ENCODE data around the gene INKA2. TPM values are rescaled to one million over a fixed set of nuclear protein-coding genes. Genes with fewer than 3 reads are reported as not detected.

INKA2 gene
- polyA plus RNA-seq = 4.2 TPM
- long read RNA-seq, donor 1, full-length matches to known transcripts = 2 of 138 reads
- long read RNA-seq, donor 1, partial matches to known transcripts = 110 of 138 reads
- long read RNA-seq, donor 1, other reads (novel, unspliced or antisense) = 26 of 138 reads
- long read RNA-seq, donor 2, full-length matches to known transcripts = 5 of 5 reads
- long read RNA-seq, donor 2, partial matches to known transcripts = 0 of 5 reads
- long read RNA-seq, donor 2, other reads (novel, unspliced or antisense) = 0 of 5 reads
- long read RNA-seq, donor 3 = 0 reads
- long read RNA-seq, donor 4, full-length matches to known transcripts = 1 of 1 reads
- long read RNA-seq, donor 4, partial matches to known transcripts = 0 of 1 reads
- long read RNA-seq, donor 4, other reads (novel, unspliced or antisense) = 0 of 1 reads
- long read RNA-seq, donor 5, full-length matches to known transcripts = 1 of 143 reads
- long read RNA-seq, donor 5, partial matches to known transcripts = 105 of 143 reads
- long read RNA-seq, donor 5, other reads (novel, unspliced or antisense) = 37 of 143 reads
- long read RNA-seq, donor 6, full-length matches to known transcripts = 6 of 6 reads
- long read RNA-seq, donor 6, partial matches to known transcripts = 0 of 6 reads
- long read RNA-seq, donor 6, other reads (novel, unspliced or antisense) = 0 of 6 reads
- long read RNA-seq, donor 7, full-length matches to known transcripts = 2 of 2 reads
- long read RNA-seq, donor 7, partial matches to known transcripts = 0 of 2 reads
- long read RNA-seq, donor 7, other reads (novel, unspliced or antisense) = 0 of 2 reads
- long read RNA-seq, donor 8, full-length matches to known transcripts = 4 of 4 reads
- long read RNA-seq, donor 8, partial matches to known transcripts = 0 of 4 reads
- long read RNA-seq, donor 8, other reads (novel, unspliced or antisense) = 0 of 4 reads
- long read RNA-seq, donor 9, partial matches to known transcripts = 258 of 316 reads
- long read RNA-seq, donor 9, other reads (novel, unspliced or antisense) = 58 of 316 reads
- long read RNA-seq, donor 10, full-length matches to known transcripts = 1 of 1 reads
- long read RNA-seq, donor 10, partial matches to known transcripts = 0 of 1 reads
- long read RNA-seq, donor 10, other reads (novel, unspliced or antisense) = 0 of 1 reads
- long read RNA-seq, donor 11, full-length matches to known transcripts = 2 of 143 reads
- long read RNA-seq, donor 11, partial matches to known transcripts = 81 of 143 reads
- long read RNA-seq, donor 11, other reads (novel, unspliced or antisense) = 60 of 143 reads

GRCh38 chr1:111739194-111739924, at the start of gene INKA2:
TSS of gene INKA2 (minus strand) at chr1:111739395. CDS start at chr1:111739242, 153 bp downstream.
- H3K4me1 ChIP-seq (ENCODE audit: control insufficient read depth, insufficient read depth, low read length) = peaks cover 23% of the 10 kb centered on the region
- H3K36me3 ChIP-seq (ENCODE audit: control insufficient read depth, insufficient read depth, low read length) = no peaks in the 10 kb centered on the region
- no CpG with 5 or more reads among the region's 59 CpGs for WGBS (ENCODE audit: insufficient coverage, low lambda C conversion rate)

GRCh38 chr1:111786669-111787207, 47.5 kb upstream of the INKA2 start:
- Histone ChIP-seq H3K9me3 (ENCODE audit: control insufficient read depth, low read depth, low read length) (no peaks in the 10 kb centered on the region), H3K27me3 (ENCODE audit: control insufficient read depth, insufficient read depth, low read length) (peaks cover 33% of the 10 kb centered on the region), H3K4me1 (ENCODE audit: control insufficient read depth, insufficient read depth, low read length) (no peaks in the 10 kb centered on the region), H3K36me3 (ENCODE audit: control insufficient read depth, insufficient read depth, low read length) (no peaks in the 10 kb centered on the region), H3K27ac (ENCODE audit: low read length) (no peak overlapping the region), H3K4me3 (ENCODE audit: low read length) (no peak overlapping the region)
- no CpG with 5 or more reads among the region's 9 CpGs for WGBS (ENCODE audit: insufficient coverage, low lambda C conversion rate)
- no peak for DNase-seq

More at GRCh38 chr1:111739194-111739924, at the start of gene INKA2:
- Histone ChIP-seq H3K4me3 (ENCODE audit: low read length) (peak within 1 kb of the TSS; percentile 77), H3K9me3 (ENCODE audit: control insufficient read depth, low read depth, low read length) (peaks cover 6% of the 10 kb centered on the region), H3K27ac (ENCODE audit: low read length) (peak within 1 kb of the TSS; percentile 84), H3K27me3 (ENCODE audit: control insufficient read depth, insufficient read depth, low read length) (peaks cover 44% of the 10 kb centered on the region)
- DNase-seq = peak; percentile 81 to 92

- no peak overlapping the region for H3K4me3 ChIP-seq (ENCODE audit: low read length)
- H3K27me3 ChIP-seq (ENCODE audit: control insufficient read depth, insufficient read depth, low read length) = peaks cover 37% of the 10 kb centered on the region
- no peak overlapping the region for H3K27ac ChIP-seq (ENCODE audit: low read length)
- no peaks in the 10 kb centered on the region for H3K4me1 ChIP-seq (ENCODE audit: control insufficient read depth, insufficient read depth, low read length)
- H3K36me3 ChIP-seq (ENCODE audit: control insufficient read depth, insufficient read depth, low read length) = no peaks in the 10 kb centered on the region
- DNase-seq = no peak
- WGBS (ENCODE audit: insufficient coverage, low lambda C conversion rate) = no CpG with 5 or more reads among the region's 4 CpGs
- H3K9me3 ChIP-seq (ENCODE audit: control insufficient read depth, low read depth, low read length) = no peaks in the 10 kb centered on the region
Measured at GRCh38 chr1:111784273-111784901, 45.2 kb upstream of the INKA2 start.

GRCh38 chr1:111779546-111779945, 40.4 kb upstream of the INKA2 start:
- no peaks in the 10 kb centered on the region for H3K4me1 ChIP-seq (ENCODE audit: control insufficient read depth, insufficient read depth, low read length)
- no CpG with 5 or more reads among the region's 2 CpGs for WGBS (ENCODE audit: insufficient coverage, low lambda C conversion rate)

GRCh38 chr1:111778541-111779051, 39.4 kb upstream of the INKA2 start:
- DNase-seq = no peak
- Histone ChIP-seq H3K4me1 (ENCODE audit: control insufficient read depth, insufficient read depth, low read length) (no peaks in the 10 kb centered on the region), H3K9me3 (ENCODE audit: control insufficient read depth, low read depth, low read length) (no peaks in the 10 kb centered on the region), H3K27me3 (ENCODE audit: control insufficient read depth, insufficient read depth, low read length) (peaks cover 13% of the 10 kb centered on the region), H3K36me3 (ENCODE audit: control insufficient read depth, insufficient read depth, low read length) (no peaks in the 10 kb centered on the region), H3K4me3 (ENCODE audit: low read length) (no peak overlapping the region), H3K27ac (ENCODE audit: low read length) (no peak overlapping the region)
- WGBS (ENCODE audit: insufficient coverage, low lambda C conversion rate) = no CpG with 5 or more reads among the region's 2 CpGs

More at GRCh38 chr1:111779546-111779945, 40.4 kb upstream of the INKA2 start:
- Histone ChIP-seq H3K4me3 (ENCODE audit: low read length) (no peak overlapping the region), H3K36me3 (ENCODE audit: control insufficient read depth, insufficient read depth, low read length) (no peaks in the 10 kb centered on the region), H3K27me3 (ENCODE audit: control insufficient read depth, insufficient read depth, low read length) (peaks cover 14% of the 10 kb centered on the region), H3K9me3 (ENCODE audit: control insufficient read depth, low read depth, low read length) (no peaks in the 10 kb centered on the region), H3K27ac (ENCODE audit: low read length) (no peak overlapping the region)
- DNase-seq = no peak

GRCh38 chr1:111778066-111778465, 38.9 kb upstream of the INKA2 start:
- Histone ChIP-seq H3K4me1 (ENCODE audit: control insufficient read depth, insufficient read depth, low read length) (no peaks in the 10 kb centered on the region), H3K27me3 (ENCODE audit: control insufficient read depth, insufficient read depth, low read length) (peaks cover 13% of the 10 kb centered on the region), H3K9me3 (ENCODE audit: control insufficient read depth, low read depth, low read length) (no peaks in the 10 kb centered on the region), H3K4me3 (ENCODE audit: low read length) (no peak overlapping the region), H3K36me3 (ENCODE audit: control insufficient read depth, insufficient read depth, low read length) (no peaks in the 10 kb centered on the region), H3K27ac (ENCODE audit: low read length) (no peak overlapping the region)
- WGBS (ENCODE audit: insufficient coverage, low lambda C conversion rate) = 40% methylated on average over 1 of the region's 6 CpGs
- DNase-seq = no peak

GRCh38 chr1:111777301-111777700, 38.1 kb upstream of the INKA2 start:
- Histone ChIP-seq H3K4me3 (ENCODE audit: low read length) (no peak overlapping the region), H3K4me1 (ENCODE audit: control insufficient read depth, insufficient read depth, low read length) (no peaks in the 10 kb centered on the region), H3K27me3 (ENCODE audit: control insufficient read depth, insufficient read depth, low read length) (peaks cover 13% of the 10 kb centered on the region), H3K9me3 (ENCODE audit: control insufficient read depth, low read depth, low read length) (no peaks in the 10 kb centered on the region), H3K27ac (ENCODE audit: low read length) (no peak overlapping the region), H3K36me3 (ENCODE audit: control insufficient read depth, insufficient read depth, low read length) (no peaks in the 10 kb centered on the region)
- no peak for DNase-seq
- WGBS (ENCODE audit: insufficient coverage, low lambda C conversion rate) = no CpG with 5 or more reads among the region's 1 CpG

DNA sequence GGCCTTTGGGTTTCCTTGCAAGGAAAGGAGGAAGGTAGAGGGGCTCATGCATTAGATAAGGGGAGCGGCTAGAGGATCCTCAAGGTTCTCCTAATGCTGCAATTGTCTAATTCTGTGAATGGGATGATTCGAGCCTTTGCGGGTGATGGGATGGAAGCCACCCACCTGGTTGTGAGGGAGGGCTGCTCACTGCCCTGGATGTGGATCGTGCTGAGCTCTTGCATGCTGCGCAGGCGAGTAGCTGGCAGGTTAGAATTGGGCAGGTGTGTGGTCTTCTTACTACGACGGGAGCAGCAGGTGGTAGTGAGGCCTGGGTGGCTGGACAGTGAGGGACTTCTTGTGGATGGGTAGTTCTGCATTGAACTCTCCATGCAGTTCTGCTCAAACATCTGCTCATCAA, 37.7 kb upstream of the INKA2 start:
- H3K9me3 ChIP-seq (ENCODE audit: control insufficient read depth, low read depth, low read length) = no peaks in the 10 kb centered on the region
- no peak overlapping the region for H3K27ac ChIP-seq (ENCODE audit: low read length)
- no peak overlapping the region for H3K4me3 ChIP-seq (ENCODE audit: low read length)
- no peaks in the 10 kb centered on the region for H3K4me1 ChIP-seq (ENCODE audit: control insufficient read depth, insufficient read depth, low read length)
- H3K36me3 ChIP-seq (ENCODE audit: control insufficient read depth, insufficient read depth, low read length) = no peaks in the 10 kb centered on the region
- WGBS (ENCODE audit: insufficient coverage, low lambda C conversion rate) = no CpG with 5 or more reads among the region's 8 CpGs
- DNase-seq = no peak
- peaks cover 10% of the 10 kb centered on the region for H3K27me3 ChIP-seq (ENCODE audit: control insufficient read depth, insufficient read depth, low read length)

DNA sequence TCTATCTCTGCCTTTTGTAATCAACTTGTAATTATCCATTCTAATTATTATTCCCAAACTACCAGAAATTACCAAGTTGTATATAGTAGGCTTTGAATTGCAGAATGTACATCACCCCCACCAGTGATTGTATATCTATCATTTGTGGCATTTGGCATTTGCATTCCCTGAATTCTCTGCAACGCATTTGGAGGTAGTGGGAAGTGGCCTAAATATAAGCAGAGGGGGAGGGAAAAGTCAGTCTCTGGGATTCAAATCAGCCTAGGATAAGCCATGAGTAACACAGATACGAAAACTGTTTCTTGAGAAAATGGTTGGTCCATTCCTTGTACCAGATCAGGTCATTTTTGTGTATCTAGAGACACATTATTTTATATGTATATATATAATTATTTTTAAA, 37.2 kb upstream of the INKA2 start:
- 67% methylated on average over 1 of the region's 2 CpGs for WGBS (ENCODE audit: insufficient coverage, low lambda C conversion rate)
- H3K4me1 ChIP-seq (ENCODE audit: control insufficient read depth, insufficient read depth, low read length) = no peaks in the 10 kb centered on the region
- no peak overlapping the region for H3K4me3 ChIP-seq (ENCODE audit: low read length)
- no peak for DNase-seq
- H3K36me3 ChIP-seq (ENCODE audit: control insufficient read depth, insufficient read depth, low read length) = no peaks in the 10 kb centered on the region
- no peaks in the 10 kb centered on the region for H3K9me3 ChIP-seq (ENCODE audit: control insufficient read depth, low read depth, low read length)
- H3K27ac ChIP-seq (ENCODE audit: low read length) = no peak overlapping the region
- H3K27me3 ChIP-seq (ENCODE audit: control insufficient read depth, insufficient read depth, low read length) = peaks cover 9% of the 10 kb centered on the region

Measured in large intestine (tissue), 12 donors.